Measurements from ENCODE around the gene KREMEN2. TPM values are rescaled to one million over a fixed set of nuclear protein-coding genes. Genes with fewer than 3 reads are reported as not detected.

KREMEN2 gene
- total RNA-seq, 1 donor from 2014 or later = not detected

- intact Hi-C loops (cut with micrococcal nuclease) = no loop called here
Measured at GRCh38 chr16:2996298-2996697, 32.2 kb downstream of the KREMEN2 start.

GRCh38 chr16:2999929-3000328 lies 35.9 kb downstream of the KREMEN2 start:
- intact Hi-C loops (cut with micrococcal nuclease) = no loop called here

GRCh38 chr16:3000540-3000939 lies 36.5 kb downstream of the KREMEN2 start:
- intact Hi-C loops (cut with micrococcal nuclease) = no loop called here

GRCh38 chr16:3001316-3001715 lies 37.2 kb downstream of the KREMEN2 start:
- intact Hi-C loops (cut with micrococcal nuclease) = no loop called here

- intact Hi-C loops (cut with micrococcal nuclease) = loop anchor here (1.0 kb wide), 1 partner anchor 17 kb away; the partner anchor contains the start of gene TNFRSF12A
Measured at GRCh38 chr16:3003582-3004270, 39.7 kb downstream of the KREMEN2 start.

GRCh38 chr16:3004319-3004718 lies 40.2 kb downstream of the KREMEN2 start:
- intact Hi-C loops (cut with micrococcal nuclease) = loop anchor here (1.0 kb wide), 1 partner anchor 16 kb away; the partner anchor contains the start of gene TNFRSF12A

GRCh38 chr16:3004781-3005284 lies 40.8 kb downstream of the KREMEN2 start:
- intact Hi-C loops (cut with micrococcal nuclease) = loop anchor here (1.0 kb wide), 1 partner anchor 15 kb away; the partner anchor contains the start of gene TNFRSF12A

GRCh38 chr16:3007059-3007956 lies 43.2 kb downstream of the KREMEN2 start:
- intact Hi-C loops (cut with micrococcal nuclease) = no loop called here

GRCh38 chr16:3007957-3008689 lies 44.0 kb downstream of the KREMEN2 start:
- intact Hi-C loops (cut with micrococcal nuclease) = no loop called here

- intact Hi-C loops (cut with micrococcal nuclease) = no loop called here
Measured at GRCh38 chr16:3008690-3009037, 44.6 kb downstream of the KREMEN2 start.

- intact Hi-C loops (cut with micrococcal nuclease) = no loop called here
Measured at GRCh38 chr16:3009568-3010390, 45.7 kb downstream of the KREMEN2 start.

- intact Hi-C loops (cut with micrococcal nuclease) = no loop called here
Measured at GRCh38 chr16:3010510-3010909, 46.4 kb downstream of the KREMEN2 start.

GRCh38 chr16:3012246-3012645 lies 48.2 kb downstream of the KREMEN2 start:
- intact Hi-C loops (cut with micrococcal nuclease) = no loop called here

- intact Hi-C loops (cut with micrococcal nuclease) = no loop called here
Measured at GRCh38 chr16:3012828-3013420, 48.8 kb downstream of the KREMEN2 start, which contains the start of gene CLDN9. Gene CLDN9, plus strand, starts transcription at chr16:3012923. Its CDS starts 440 bp downstream, at chr16:3013363.

- intact Hi-C loops (cut with micrococcal nuclease) = no loop called here
Measured at GRCh38 chr16:3013491-3013951, 49.4 kb downstream of the KREMEN2 start.

GRCh38 chr16:3013998-3014690 lies 50.1 kb downstream of the KREMEN2 start:
- intact Hi-C loops (cut with micrococcal nuclease) = no loop called here

GRCh38 chr16:3014971-3015370 lies 50.9 kb downstream of the KREMEN2 start:
- intact Hi-C loops (cut with micrococcal nuclease) = no loop called here

- intact Hi-C loops (cut with micrococcal nuclease) = no loop called here
Measured at GRCh38 chr16:3015865-3016521, 51.9 kb downstream of the KREMEN2 start.

GRCh38 chr16:3017344-3017743 lies 53.3 kb downstream of the KREMEN2 start:
- intact Hi-C loops (cut with micrococcal nuclease) = no loop called here

Measured in T-helper 2 cell treated with Interferon-gamma antibody and Interleukin-4, amounts not matched to agents 100 ng/mL and 5 ng/mL, for 36 hours (primary cell).